Vagina (tissue), 2 donors: ENCODE results near the gene TRIM31.

Source experiments
- POLR2A ChIP-seq, 2 donors: fragments of 450-650 bp; IDR thresholded peaks; one replicate each; pipeline ENCODE4 v1.6.1; 2017; ENCODE audit warnings: antibody characterized with exemption in 2 of 2, mild to moderate bottlenecking in 2 of 2, moderate library complexity in 2 of 2
- POLR2AphosphoS5 ChIP-seq, 2 donors: sonication (generic); formaldehyde crosslinking; IDR thresholded peaks; one replicate each; pipeline ENCODE4 v1.9.0; 2017; ENCODE audit warnings: antibody characterized with exemption in 2 of 2, mild to moderate bottlenecking in 2 of 2, low read depth in 1 of 2; ENCODE audit not compliant: insufficient read depth in 1 of 2
- TF ChIP-seq, protein P1 (sequence below), 3 experiments: fragments of 450-650 bp in 2 of 3; fragments of 200-600 bp in 1 of 3; sonication (generic) in 1 of 3; IDR thresholded peaks; one replicate each; pipeline ENCODE4 v1.5.1; 2017 to 2019; ENCODE audit warnings: antibody characterized with exemption in 3 of 3, mild to moderate bottlenecking in 2 of 3, moderate library complexity in 2 of 3

DNA sequence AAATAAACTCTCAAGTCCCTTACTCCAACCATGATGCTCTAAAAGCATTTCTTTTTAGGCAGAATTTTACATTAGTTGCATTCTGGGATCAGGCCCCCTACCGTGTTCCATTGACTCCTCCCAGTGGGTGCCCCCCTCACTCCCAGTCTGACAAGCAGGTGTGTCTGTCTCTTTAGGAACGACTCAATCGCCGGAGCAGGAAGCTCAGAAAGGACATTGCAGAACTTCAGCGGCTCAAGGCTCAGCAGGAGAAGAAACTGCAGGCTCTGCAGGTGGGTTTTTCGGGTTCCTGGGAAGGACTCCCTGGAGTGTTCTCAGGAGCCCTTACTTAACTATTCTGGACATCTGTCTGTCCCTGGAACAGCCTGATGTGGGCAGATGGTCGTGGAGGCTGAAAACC lies 32.9 kb upstream of the TRIM31 start:
- no peak for TF ChIP-seq POLR2A (IDR thresholded peaks at IDR 0.05)
- TF ChIP-seq, protein P1, sequence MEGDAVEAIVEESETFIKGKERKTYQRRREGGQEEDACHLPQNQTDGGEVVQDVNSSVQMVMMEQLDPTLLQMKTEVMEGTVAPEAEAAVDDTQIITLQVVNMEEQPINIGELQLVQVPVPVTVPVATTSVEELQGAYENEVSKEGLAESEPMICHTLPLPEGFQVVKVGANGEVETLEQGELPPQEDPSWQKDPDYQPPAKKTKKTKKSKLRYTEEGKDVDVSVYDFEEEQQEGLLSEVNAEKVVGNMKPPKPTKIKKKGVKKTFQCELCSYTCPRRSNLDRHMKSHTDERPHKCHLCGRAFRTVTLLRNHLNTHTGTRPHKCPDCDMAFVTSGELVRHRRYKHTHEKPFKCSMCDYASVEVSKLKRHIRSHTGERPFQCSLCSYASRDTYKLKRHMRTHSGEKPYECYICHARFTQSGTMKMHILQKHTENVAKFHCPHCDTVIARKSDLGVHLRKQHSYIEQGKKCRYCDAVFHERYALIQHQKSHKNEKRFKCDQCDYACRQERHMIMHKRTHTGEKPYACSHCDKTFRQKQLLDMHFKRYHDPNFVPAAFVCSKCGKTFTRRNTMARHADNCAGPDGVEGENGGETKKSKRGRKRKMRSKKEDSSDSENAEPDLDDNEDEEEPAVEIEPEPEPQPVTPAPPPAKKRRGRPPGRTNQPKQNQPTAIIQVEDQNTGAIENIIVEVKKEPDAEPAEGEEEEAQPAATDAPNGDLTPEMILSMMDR (IDR thresholded peaks at IDR 0.05), result no peak
- no peak for TF ChIP-seq POLR2AphosphoS5 (IDR thresholded peaks at IDR 0.05; ENCODE audit: insufficient read depth in 1 of 2, low read depth in 1 of 2)
